Thyroid gland (tissue), 4 donors: ENCODE results near the gene SOX30. TPM values are rescaled to one million over a fixed set of nuclear protein-coding genes. Genes with fewer than 3 reads are reported as not detected.
"Not testable (repeated sequence)": the region's sequence is repeated elsewhere in the genome, so short reads cannot be mapped to it uniquely, and the experiment has no call there.

Source experiments
- DNase-seq, 2 donors: peaks; one replicate each; pipeline ENCODE4 v3.0.0-alpha.2; 2019
- H3K27ac ChIP-seq, 3 donors: fragments of 200-600 bp; sonication (generic); 1 replicate in 2 of 3; 2 replicates in 1 of 3; pipeline ENCODE4 v1.5.1; 2016 to 2019; ENCODE audit warnings: mild to moderate bottlenecking in 1 of 3, moderate library complexity in 1 of 3
- H3K27me3 ChIP-seq: fragments of 200-600 bp; sonication (generic); one replicate; pipeline ENCODE4 v1.5.1; 2019
- H3K36me3 ChIP-seq, 2 donors: fragments of 200-600 bp; sonication (generic); one replicate each; pipeline ENCODE4 v1.5.1; 2016 to 2019
- H3K4me1 ChIP-seq, 2 donors: fragments of 200-600 bp; sonication (generic); one replicate each; pipeline ENCODE4 v1.5.1; 2017 to 2019
- H3K4me3 ChIP-seq, 3 donors: fragments of 200-600 bp; sonication (generic); replicated peaks in 1 of 3; 1 replicate in 2 of 3; 2 replicates in 1 of 3; pipeline ENCODE4 v1.5.1; 2016; ENCODE audit warnings: mild to moderate bottlenecking in 1 of 3
- H3K9me3 ChIP-seq: fragments of 200-600 bp; sonication (generic); one replicate; pipeline ENCODE4 v1.5.1; 2017
- POLR2A ChIP-seq, 2 donors: fragments of 450-650 bp; IDR thresholded peaks; one replicate each; pipeline ENCODE4 v1.6.1; 2017; ENCODE audit warnings: antibody characterized with exemption in 2 of 2, mild to moderate bottlenecking in 2 of 2, moderate library complexity in 1 of 2
- WGBS, 2 donors: methylation state at CpG; one replicate each; pipeline ENCODE4 v1.1.5; 2017; 5-methylcytosine and 5-hydroxymethylcytosine counted together
- intact Hi-C: fragments of 100-400 bp; cut with DNase I; formaldehyde crosslinking; loops from one replicate; pipeline ENCODE4 v1.15.1; 2023
- total RNA-seq, 4 donors: library from RNA; depleted of rRNA; stranded (reverse); fragments of >200 nt; gene quantifications; one replicate each; pipeline ENCODE4 v1.2.3, GENCODE V29; 2016
- TF ChIP-seq, protein P1 (sequence below), 6 experiments: fragments of 200-600 bp in 3 of 6; fragments of 450-650 bp in 3 of 6; sonication (generic) in 3 of 6; IDR thresholded peaks; one replicate each; pipeline ENCODE4 v1.5.1; 2016 to 2019; ENCODE audit warnings: antibody characterized with exemption in 6 of 6, mild to moderate bottlenecking in 2 of 6, inconsistent platforms in 1 of 6, moderate library complexity in 1 of 6

Gene SOX30
- total RNA-seq, 4 donors from 2014 or later: 0.11 to 0.27 TPM; not detected in 2

DNA sequence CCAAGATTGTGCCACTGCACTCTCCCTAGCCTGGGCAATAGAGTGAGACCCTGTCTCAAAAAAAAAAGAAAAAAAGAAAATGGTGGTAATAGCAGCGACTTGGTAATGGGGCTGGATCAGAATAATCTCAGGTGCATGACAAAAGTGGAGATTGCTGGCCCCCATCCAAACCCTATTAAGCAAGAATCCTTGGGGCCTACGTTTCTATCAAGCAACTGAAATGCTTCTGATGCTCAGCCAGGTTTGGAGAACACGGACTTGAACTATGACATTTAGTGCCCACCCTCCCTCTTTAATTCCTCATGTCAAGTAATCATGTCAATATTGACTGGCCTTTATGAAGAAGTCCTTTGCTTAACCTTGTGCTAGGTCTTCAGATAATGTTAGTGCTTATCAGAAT is 25.7 kb upstream of the SOX30 start:
- no peaks in the 10 kb centered on the region for H3K9me3 ChIP-seq
- TF ChIP-seq, protein P1, sequence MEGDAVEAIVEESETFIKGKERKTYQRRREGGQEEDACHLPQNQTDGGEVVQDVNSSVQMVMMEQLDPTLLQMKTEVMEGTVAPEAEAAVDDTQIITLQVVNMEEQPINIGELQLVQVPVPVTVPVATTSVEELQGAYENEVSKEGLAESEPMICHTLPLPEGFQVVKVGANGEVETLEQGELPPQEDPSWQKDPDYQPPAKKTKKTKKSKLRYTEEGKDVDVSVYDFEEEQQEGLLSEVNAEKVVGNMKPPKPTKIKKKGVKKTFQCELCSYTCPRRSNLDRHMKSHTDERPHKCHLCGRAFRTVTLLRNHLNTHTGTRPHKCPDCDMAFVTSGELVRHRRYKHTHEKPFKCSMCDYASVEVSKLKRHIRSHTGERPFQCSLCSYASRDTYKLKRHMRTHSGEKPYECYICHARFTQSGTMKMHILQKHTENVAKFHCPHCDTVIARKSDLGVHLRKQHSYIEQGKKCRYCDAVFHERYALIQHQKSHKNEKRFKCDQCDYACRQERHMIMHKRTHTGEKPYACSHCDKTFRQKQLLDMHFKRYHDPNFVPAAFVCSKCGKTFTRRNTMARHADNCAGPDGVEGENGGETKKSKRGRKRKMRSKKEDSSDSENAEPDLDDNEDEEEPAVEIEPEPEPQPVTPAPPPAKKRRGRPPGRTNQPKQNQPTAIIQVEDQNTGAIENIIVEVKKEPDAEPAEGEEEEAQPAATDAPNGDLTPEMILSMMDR (IDR thresholded peaks at IDR 0.05): no peak
- TF ChIP-seq POLR2A (IDR thresholded peaks at IDR 0.05): no peak
- intact Hi-C loops: no loop called here
- no peak for DNase-seq
- H3K27ac ChIP-seq: no peak overlapping the region
- H3K4me1 ChIP-seq: no peaks in the 10 kb centered on the region
- no peaks in the 10 kb centered on the region for H3K36me3 ChIP-seq
- H3K27me3 ChIP-seq: no peaks in the 10 kb centered on the region
- 44 to 65% methylated on average over 3 of the region's 3 CpGs for WGBS, 2 donors
- no peak overlapping the region for H3K4me3 ChIP-seq

DNA sequence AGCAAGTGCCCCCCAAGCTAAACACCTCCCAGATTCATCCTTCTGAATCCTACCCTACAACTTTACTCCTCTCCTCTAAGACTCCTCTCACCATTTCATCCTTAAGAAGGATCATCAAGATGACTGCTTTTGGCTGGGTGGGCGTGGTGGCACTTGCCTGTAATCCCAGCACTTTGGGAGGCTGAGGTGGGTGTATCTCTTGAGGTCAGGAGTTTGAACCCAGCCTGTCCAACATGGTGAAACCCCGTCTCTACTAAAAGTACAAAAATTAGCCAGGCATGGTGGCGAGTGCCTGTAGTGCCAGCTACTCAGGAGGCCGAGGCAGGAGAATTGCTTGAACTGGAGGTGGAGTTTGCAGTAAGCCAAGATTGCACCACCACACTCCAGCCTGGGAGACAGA is 22.1 kb upstream of the SOX30 start:
- H3K4me3 ChIP-seq, intact Hi-C loops, H3K36me3 ChIP-seq, H3K9me3 ChIP-seq, H3K27ac ChIP-seq, H3K27me3 ChIP-seq, DNase-seq: not testable (repeated sequence)
- 90 to 91% methylated on average over 4 of the region's 4 CpGs for WGBS, 2 donors
- H3K4me1 ChIP-seq: peaks cover 12 to 16% of the 10 kb centered on the region in 2 donors

DNA sequence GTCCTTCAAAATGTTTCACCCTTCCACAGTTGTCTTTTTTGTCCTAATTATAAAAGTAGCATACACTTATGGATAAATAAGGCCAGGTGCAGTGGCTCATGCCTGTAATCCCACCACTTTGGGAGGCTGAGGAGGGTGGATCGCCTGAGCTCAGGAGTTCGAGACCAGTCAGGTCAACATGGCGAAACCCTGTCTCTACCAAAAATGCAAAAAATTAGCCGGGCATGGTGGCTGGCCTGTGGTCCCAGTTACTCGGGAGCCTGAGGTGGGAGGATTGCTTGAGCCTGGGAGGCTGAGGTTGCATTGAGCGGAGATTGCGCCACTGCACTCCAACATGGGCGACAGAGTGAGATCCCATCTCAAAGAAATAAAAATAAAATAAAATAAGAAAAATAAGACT is 20.7 kb upstream of the SOX30 start:
- TF ChIP-seq, protein P1 (IDR thresholded peaks at IDR 0.05): no peak
- no peak for TF ChIP-seq POLR2A (IDR thresholded peaks at IDR 0.05)
- H3K27ac ChIP-seq: no peak overlapping the region
- no peaks in the 10 kb centered on the region for H3K36me3 ChIP-seq
- no peaks in the 10 kb centered on the region for H3K27me3 ChIP-seq
- no peak for DNase-seq
- H3K4me1 ChIP-seq: peaks cover 12 to 16% of the 10 kb centered on the region in 2 donors
- no peaks in the 10 kb centered on the region for H3K9me3 ChIP-seq
- intact Hi-C loops: no loop called here
- no peak overlapping the region for H3K4me3 ChIP-seq
- WGBS, 2 donors: 95 to 97% methylated on average over 8 of the region's 8 CpGs

DNA sequence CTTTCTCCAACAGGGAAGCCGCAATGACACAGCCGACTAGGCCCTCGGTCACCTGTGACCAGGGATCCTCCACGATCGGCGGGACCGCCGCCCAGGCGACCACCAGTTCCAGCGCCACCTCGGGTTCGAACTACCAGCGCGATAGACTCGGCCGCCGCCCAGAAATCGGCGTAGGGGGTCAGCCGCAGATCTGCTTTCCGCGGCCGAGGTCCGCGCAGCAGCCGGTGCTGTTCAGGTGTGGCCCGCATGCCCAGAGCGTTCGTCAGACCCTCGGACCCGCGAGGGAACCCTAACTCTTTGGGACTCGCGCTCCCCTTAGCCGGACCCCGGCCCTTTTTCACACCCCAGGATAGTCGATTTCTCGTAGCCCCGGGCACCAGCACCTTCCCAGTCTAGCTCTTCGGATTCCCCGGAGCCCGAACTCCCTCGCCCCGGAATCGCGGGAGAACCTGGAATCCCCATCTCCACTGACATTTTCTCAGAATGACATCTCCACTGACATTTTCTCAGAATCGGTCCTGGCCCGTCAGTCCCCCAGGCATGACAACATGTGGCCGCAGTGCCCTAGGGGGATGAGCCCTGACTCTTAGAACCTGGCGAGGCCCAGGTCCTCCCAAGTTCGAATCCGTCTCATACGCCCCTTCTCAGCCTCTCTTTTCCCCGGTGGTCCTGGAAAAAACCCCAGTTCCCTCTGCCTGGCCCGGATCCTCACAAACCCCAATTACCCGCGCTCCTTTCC is 19.5 kb upstream of the SOX30 start:
- intact Hi-C loops: no loop called here
- H3K4me1 ChIP-seq: peaks cover 12 to 16% of the 10 kb centered on the region in 2 donors
- H3K4me3 ChIP-seq: peak overlapping the region in 2 of 3 donors; percentile 6 to 49
- no peak overlapping the region for H3K27ac ChIP-seq
- WGBS, 2 donors: 37 to 67% methylated on average over 18 to 47 of the region's 57 CpGs
- no peak for DNase-seq
- no peak for TF ChIP-seq POLR2A (IDR thresholded peaks at IDR 0.05)
- TF ChIP-seq, protein P1 (IDR thresholded peaks at IDR 0.05): no peak
- H3K27me3 ChIP-seq: no peaks in the 10 kb centered on the region
- H3K9me3 ChIP-seq: no peaks in the 10 kb centered on the region
- no peaks in the 10 kb centered on the region for H3K36me3 ChIP-seq

DNA sequence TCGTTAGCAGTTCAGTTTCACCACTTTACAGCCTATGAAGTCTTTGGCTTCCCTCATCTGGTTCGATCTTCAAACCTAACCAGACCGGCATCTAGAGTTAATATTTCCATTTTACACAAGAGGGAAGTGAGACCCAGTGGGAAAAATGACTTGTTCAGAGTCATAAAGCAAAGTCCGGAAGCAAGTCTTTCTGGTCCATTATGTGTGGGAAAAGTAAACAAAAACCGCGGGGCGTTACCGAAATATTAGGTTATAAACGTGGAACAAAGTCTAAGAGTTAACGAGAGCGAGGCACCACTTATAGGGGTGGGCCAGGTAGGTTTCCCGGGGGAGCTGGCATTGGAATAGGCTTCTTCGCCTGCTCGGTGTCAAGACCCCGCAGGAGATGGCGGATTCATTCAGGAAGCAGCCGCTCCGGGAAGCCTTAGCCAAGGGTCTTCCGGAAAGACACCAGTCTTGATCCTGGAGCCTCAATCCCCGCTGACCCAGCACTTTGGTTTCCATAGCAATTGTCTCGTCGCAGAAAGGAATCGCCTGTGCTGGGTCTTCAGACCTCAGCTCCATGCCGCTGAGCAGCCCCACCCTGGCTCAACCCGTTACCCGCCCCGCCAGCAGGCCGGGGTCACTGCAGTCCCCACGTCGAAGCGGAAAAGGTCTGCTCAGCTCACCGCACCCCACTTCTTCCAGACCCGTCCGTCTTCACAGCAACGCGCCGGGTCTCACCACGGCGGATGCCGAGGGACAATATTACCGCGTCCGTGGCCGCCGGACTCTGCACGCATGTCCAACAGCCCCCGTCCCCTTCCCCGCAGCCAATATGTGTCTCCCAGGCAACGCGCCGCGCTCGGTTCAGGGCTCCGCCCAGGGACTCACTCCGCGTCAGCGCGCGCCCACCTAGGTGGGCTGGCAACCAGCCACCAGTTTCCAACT is 18.7 kb upstream of the SOX30 start, which contains the start of gene C5orf52:
C5orf52 (plus strand) TSS at position 872 of the 930 bp plus-strand sequence. CDS start 82 bp downstream, outside the sequence.
- intact Hi-C loops: no loop called here
- no peaks in the 10 kb centered on the region for H3K27me3 ChIP-seq
- TF ChIP-seq, protein P1 (IDR thresholded peaks at IDR 0.05): no peak
- no peak for TF ChIP-seq POLR2A (IDR thresholded peaks at IDR 0.05)
- peaks cover 12 to 16% of the 10 kb centered on the region in 2 donors for H3K4me1 ChIP-seq
- no peaks in the 10 kb centered on the region for H3K9me3 ChIP-seq
- H3K27ac ChIP-seq: no peak within 1 kb of the TSS
- H3K36me3 ChIP-seq: no peaks in the 10 kb centered on the region
- 5 to 7% methylated on average over 25 to 41 of the region's 59 CpGs for WGBS, 2 donors
- peak; percentile 19 to 25 for DNase-seq
- H3K4me3 ChIP-seq: peak within 1 kb of the TSS in 2 of 3 donors; percentile 6 to 49
